CD4-positive, alpha-beta T cell treated with Interleukin-12 subunit alpha and Interleukin-12 subunit beta, for 1 hour (primary cell): ENCODE results near the gene QRICH1.

Experiments
- DNase-seq: peaks from one replicate; pipeline ENCODE4 v3.0.0-alpha.2; 2020

The QRICH1 gene, protein sequence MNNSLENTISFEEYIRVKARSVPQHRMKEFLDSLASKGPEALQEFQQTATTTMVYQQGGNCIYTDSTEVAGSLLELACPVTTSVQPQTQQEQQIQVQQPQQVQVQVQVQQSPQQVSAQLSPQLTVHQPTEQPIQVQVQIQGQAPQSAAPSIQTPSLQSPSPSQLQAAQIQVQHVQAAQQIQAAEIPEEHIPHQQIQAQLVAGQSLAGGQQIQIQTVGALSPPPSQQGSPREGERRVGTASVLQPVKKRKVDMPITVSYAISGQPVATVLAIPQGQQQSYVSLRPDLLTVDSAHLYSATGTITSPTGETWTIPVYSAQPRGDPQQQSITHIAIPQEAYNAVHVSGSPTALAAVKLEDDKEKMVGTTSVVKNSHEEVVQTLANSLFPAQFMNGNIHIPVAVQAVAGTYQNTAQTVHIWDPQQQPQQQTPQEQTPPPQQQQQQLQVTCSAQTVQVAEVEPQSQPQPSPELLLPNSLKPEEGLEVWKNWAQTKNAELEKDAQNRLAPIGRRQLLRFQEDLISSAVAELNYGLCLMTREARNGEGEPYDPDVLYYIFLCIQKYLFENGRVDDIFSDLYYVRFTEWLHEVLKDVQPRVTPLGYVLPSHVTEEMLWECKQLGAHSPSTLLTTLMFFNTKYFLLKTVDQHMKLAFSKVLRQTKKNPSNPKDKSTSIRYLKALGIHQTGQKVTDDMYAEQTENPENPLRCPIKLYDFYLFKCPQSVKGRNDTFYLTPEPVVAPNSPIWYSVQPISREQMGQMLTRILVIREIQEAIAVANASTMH

DNA sequence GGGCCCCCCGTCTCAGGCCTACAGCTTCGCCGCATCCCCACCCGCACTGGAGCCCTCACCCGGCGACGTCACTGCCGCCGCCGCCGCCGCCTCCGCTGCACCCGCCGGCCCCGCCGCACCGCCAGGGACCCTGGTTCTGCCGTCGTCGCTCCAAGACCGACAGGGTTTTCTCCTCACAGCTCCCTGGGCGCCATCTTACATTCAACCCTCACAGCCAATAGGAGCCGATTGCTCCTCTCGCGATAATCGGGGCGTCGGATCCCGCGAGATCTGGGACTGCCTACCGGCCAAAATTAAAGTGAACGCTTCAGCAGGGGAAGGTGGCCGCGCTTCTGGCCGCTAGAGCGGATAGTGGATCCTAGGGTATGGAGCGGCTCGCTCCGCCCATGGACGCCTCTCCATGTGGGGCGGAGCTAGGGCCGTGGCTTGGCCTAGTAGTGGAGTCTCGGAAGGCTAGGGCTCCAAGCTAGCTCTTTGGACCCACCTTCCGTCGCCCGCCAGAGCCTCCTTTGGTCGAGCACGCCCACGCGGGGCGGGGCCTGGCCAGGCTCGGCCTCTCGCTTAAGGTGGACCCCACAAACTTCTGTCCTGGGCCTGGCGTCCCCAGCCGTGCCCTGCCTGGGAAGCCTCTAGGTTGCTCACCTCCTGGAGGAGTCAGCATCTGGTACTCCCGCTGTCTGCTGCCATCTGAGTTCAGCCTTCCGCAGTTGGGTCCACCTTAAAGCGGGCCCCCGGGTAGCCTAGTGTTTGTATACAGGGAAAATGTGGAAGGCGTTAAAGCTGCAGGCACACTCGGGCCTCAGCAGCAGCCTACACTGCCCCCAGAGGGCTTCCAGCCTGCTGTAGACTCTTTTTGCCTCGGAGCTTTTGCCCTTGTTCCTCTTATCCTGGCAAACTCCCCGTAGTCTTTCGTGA is at the start of gene QRICH1:
TSS of gene QRICH1 (minus strand) at position 219 of the 915 bp plus-strand sequence. CDS start 17,054 bp downstream, outside the sequence.
- peak; percentile 97 for DNase-seq

DNA sequence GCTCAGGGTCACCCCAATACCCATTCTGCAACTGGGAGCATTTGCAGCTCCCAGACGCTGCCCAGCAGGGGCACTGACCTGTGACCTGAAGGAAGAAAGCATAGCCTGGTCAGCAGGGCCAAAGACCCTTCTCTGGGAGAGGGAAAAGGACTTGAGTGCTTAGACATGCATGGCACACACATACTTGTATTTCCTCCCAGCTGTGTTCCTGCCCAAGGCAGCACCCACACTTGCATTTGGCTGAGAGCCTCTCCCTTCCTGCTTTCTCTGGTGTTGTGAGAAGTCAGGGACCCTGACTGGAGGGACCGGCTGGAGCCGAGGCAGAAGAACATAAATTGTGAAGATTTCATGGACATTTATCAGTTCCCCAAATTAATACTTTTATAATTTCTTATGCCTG is 46.2 kb upstream of the QRICH1 start:
- DNase-seq, result no peak

DNA sequence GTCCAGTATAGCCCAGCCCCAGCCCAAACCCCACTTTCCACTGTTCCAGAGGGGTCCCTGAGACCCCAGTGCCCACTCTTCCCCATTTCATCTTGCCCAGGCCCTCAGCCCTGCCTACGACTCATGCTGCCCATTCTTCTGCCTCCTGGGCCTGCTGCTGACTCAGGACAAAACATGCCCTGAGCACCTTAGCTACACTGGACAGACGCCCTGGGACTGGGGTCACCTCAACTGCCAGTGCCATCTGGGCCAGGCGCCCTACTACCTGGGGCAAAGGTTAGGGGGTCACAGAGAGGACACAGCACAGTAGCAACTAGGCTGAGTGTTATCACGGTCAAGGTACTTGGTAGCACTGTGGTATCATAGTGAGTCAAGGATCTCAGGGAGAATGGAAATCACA is 41.6 kb upstream of the QRICH1 start:
- no peak for DNase-seq

DNA sequence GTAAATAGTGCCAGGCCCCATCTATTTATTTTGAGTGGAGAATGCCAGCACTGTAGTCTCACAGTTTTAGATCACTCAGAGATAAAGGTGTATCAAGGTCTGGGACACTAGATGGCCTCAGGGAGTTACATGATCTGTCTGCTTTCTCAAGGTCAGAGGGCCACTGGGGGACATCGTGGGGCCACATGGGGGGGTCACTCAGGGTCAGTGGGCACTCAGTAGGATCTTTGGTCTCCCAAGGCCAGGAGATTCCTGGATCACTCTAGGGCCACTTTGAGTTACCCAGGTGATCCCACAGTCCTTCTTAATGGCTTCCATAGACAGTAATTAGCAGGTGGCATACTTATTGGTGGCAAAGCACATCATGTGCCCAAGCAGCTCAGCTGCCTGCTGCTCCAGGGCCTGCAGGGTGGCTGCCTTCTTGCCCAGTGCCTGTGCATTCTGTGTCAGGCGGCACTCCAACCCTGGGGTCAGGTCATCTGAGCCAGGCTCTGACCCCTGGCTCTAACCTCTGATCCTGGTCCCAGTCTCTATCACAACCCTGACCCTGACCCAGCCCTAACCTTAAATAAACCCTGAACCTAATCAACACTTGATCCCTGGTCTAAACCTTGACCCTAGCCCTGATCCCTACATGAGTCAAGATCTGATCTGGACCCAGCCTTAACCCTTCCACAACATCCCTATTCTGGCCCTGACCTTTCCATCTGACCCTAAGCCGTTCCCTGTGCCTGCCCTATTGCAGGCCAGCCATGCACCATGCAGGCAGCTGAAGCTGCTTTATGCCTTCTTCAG is 40.8 kb upstream of the QRICH1 start:
- no peak for DNase-seq

DNA sequence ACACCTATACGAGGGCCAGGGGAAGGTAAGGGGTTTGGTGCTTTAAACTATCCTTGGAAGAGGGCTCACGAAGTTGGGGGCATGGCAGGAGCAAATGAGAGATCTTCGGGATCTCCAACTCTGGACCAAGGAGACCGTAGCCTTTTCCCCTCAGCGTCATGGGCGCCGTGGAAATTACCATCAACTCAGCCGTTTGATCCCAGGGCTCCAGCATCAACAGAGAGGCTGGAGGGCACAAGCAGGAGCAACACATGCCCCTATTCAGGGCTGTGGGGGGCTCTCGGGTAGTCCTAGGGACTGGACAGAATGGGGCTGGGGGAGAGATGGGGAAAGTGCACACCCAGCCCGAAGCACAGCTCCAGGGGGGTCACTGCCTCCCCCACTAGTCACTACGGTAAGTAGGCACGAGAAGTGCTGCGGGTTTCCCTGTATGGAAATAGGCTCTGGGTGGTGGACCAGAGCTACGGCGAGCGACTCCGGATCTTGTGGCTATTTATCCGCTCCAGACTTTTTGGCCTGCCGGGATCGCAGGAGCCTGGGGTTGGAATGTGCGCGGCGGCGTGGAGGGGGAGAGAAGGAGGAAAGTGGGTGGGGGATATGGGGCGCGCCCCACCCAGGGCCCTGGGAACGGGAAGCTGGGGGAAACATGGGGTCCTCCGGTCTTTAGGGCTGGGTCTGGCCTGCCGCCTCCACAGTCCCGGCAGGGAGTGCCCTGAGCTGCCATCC is 39.5 kb upstream of the QRICH1 start:
- DNase-seq, result no peak

DNA sequence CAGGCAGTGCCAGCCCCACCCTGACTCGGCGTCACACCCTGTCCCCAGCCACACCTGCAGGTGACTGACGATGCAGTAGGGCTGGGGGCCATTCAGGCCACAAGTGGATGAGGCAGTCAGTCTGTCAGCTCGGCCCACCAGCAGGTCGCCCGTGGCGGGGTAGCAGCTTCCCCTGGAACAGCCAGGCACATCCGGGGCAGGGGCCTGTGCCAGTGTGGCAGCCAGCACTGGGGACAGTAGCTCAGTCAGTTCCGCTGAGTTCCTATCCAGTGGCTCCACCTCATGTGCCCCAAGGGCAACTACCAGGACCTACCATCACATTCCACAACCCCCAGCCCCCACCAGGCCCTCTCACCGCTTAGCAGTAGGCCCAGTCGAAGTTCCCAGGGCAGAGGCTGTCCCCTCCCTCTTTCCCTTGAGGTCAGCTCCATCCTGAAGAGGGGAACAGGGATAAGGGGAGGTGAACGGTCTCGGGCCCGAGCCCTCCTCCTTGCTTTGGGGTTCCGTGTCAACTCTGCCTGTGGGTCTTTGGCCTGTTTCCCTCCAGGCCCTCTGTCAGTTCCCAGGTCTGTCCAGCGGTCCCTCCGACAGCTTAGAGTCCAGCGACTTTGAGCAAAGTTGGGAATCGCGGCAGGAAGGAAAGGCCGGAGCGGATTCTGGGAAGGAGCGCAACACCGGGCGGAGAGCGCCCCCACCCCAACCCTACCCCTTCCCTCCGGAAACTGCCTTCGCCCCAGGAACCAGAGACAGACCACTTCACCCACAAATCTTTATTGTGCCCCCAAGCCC is 38.8 kb upstream of the QRICH1 start, which contains the start of gene LAMB2:
TSS of gene LAMB2 (minus strand) at position 614 of the 789 bp plus-strand sequence. CDS start at position 431, 183 bp downstream.
- no peak for DNase-seq

DNA sequence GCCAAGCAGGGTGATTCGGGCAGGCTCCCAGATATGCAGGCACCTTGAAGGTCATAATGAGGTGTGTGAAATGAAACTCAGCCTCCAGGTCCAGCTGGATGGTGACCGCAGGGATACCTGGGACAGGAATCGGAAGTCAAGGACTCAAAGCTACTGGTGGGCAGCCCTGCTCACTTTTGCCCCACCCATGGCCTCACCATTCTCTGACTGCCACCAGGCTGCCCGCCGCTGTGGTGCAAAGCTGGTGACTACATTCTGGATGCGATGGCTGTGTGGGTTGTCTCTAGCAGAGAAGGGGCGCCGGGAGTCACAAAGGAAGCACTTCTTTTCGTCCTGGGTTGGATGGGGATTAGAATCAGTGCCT is 38.2 kb upstream of the QRICH1 start:
- no peak for DNase-seq

DNA sequence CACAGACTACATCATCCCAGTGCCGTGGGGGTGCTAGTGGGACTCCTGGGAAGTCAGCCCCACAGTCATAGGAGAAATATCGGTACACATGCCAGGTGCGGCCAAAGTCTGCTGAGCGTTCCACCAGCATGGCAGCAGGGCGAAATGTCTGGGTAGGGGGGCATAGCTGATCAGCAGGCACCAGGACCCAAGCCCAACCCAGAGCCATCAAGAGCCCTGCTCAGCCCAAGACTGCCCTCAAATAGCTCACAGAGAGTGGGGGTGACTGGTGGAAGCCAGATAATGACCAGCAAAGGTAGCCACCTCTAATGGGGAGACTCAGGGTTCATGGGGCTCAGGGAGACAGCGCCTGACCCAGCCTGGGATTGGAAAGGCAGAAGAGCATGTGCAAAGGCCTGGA is 37.7 kb upstream of the QRICH1 start:
- no peak for DNase-seq

DNA sequence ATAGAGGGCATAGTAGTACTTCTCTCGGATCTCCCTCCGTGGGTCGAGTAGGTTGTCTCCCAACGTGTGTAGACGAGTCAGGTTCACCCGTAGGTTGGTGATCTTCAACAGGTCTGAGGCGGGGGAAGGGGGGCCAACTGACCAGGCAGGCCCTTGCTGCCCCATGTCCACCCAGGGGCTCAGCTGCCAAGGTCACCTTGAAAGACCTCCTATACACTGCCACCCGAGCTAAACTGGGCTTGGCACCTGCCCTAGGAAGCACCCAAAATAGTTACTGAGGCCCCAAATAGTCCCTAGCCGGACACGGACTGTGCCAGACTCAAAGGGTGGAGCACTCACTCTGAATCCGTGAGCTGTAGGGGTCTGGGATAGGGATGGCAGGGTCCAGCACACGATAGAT is 37.2 kb upstream of the QRICH1 start:
- no peak for DNase-seq

DNA sequence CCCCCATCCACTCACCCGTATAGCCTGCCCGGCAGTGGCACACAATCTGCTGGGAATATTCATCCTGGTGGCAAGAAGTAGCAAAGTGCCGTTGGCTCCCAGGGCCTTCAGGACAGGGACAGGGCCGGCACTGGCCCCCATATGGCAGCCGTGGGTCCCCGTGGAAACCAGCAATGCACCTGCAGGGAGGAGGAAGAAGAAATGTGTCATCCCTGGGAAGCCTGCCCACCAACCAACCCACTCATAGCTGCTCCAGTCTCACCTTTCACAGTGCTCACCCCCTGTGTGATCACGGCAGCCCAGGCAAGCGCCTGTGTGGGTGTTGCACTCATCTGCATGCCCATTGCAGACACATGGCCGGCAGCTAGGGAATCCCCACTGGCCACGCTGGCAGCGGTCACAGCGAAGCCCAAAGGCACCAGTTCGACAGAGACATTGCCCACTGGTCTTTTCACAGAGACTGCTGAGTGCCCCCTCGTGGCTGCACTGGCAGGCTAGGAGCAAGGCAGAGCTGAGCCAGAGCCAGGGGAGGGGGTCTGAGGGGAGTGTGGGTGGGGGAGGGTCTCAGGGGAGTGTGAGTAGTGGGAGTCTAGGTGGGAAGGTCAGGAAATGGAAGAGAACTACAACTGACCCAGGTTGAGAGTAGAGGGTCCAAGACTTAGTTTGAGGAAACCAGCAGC is 31.3 kb upstream of the QRICH1 start:
- DNase-seq, result no peak

DNA sequence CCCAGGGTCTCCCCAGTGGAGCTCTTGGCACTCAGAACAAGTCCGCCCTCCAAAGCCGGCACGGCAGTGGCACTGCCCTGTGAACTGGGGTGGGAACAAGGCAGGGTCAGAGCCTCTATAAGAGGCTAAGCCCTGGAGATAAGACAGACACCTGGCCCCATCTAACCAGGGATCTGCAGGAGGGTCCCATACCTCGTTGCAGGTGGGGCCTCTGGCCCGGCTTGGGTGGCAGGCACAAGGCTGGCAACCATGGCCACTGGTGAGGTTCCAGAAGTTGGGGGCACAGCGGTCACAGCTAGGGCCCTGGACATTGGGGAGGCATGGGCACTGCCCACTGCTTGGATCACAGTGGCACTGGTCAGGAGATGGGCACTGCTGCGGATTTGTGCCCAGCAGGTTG is 30.3 kb upstream of the QRICH1 start:
- DNase-seq, result no peak

DNA sequence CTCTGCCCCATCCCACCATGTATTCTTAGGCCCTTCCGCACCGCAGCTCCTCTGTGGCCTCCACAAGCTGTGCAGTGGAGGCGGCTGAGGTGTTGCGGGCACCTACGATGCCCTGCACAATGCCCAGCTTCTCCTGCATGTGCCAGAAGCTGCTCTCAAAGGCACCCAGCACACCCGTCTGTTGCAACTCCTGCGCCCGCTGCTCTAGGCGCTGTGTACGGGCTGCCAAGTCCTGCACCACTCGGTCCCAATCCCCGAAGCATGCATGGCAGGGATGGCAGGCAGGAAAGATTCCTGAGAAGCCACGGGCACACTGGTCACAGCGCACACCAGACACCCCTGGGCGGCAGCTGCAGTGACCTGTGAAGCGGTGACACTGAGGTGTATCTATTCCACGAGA is 29.8 kb upstream of the QRICH1 start:
- no peak for DNase-seq

DNA sequence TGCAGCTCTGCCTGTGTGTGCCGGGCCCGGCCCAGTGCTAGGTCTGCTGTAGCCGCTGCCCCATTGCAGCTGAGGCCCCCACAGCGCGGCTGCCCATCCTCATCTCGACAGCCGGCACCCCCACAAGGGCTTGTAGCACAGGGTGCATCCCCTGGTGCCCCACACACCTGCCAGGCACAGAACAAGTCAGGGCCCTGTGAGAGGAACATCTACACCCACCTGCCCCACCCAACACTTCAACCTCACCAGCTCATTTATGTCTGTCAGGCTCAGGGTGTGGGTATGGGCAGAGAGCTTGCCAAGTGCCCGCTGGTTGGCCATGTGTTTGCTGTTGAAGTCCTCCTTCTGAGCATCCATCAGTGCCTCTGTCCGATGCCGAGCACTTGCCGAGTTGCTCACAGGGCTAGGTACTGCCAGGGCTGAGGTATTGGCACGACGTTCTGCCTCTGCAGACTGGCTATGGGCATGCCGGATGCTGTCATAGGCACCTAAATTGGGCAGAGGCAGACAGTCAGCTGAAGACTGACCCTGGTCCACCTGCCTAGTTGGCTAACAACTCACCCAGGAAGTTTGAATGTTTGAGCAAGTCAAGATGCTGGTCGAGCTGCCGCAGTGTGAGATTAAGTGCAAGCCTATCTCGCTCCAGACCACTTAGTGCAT is 29.1 kb upstream of the QRICH1 start:
- no peak for DNase-seq

DNA sequence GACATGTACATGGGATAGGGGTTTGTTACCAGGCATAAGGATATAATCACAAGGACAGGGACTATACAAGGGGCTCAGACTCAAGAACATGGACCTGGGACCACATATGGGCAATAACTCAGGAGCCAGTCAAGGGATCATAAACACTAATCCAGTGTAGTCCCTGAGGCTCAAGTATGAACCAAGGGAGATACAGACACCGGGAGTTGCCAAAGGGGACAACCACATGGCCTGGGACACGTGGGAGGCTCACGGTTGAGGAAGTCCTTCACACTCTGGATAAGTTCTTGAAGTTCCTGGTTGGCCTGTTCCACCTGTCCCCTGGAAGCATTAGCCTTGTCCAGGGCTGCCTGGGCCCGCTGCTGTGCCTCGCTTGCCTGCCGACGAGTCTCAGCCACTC is 28.6 kb upstream of the QRICH1 start:
- DNase-seq, result no peak

DNA sequence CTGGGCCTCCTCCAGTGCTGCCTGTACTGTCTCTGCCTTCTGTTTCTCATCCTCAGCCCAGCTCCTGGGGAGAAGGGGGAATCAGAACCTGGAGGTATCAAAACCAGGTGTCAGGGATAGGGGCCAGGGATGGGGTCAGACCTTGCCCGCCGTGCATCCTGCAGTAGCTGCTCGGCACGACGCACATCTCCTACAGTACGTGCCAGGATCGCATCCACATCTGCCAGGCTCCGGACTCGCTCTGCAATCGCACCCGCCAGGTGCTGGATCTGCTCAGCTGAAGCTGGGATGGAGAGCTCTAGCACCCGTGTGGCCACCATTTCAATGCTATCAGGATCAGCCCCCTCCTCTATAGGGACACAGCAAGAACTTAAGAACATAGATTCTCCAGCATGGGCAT is 28.2 kb upstream of the QRICH1 start:
- no peak for DNase-seq

DNA sequence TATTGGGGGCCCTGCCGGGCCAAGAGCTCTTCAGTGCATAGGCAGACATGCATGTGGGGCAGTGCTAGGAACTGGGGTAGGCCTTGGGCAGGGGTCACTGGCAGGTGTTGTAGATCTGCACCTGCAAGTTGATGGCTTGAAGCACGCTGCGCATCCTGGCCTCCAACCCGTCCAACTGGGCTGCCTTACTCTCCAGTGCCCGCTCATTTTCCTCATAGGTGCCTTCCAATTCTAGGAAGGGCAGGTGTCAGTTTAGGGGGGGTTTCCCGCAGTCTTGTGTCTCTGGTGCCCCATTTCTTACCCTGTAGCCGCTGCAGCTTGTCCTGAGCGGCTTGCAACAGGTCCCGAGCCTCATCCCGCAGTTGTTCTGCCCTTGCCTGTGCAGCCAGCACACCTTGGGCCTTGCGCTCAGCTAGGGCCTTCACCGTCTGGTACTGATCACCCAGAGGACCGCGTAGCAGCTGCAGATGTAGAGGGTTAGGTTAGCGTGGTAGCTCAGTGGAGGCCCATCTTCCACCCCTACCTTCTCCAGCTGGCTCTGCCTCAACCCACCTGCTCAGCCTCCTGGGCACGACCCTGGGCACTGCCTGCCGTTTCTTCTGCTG is 27.4 kb upstream of the QRICH1 start:
- DNase-seq, result no peak

DNA sequence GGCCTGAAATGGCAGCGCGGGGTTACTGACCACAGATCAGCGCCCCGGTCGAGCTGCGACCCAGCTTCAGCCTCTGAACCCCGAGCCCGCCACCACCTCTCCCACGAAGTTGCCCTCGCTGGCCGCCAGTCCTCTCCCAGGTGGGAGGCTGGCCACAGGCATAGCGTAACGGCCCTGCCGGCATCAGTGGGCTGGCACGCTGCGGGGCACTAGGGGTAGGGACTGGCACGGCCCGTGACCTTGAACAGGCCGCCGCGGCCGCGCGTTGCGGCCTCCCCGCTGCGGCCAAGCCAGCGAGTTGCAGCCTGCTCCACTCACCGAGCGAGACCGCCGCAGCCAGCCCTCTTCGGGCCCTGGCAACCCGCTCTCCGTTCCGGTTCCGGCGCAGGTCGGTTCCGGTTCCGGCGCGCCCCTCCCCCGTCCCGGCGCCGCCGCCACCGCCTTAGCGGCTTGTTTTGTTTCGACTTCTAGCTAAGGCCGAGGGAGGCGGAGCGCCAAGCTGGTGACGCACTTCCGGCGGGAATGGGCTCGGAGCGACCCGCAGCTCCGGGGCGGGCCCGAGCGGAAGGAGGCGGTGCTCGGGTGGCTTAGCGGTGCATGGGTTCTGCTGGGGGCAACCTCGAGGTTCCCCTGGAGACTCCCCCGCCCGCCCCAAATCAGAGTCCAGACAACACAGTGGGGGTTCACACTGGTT is 26.7 kb upstream of the QRICH1 start, which contains the start of gene USP19:
TSS of gene USP19 (minus strand) at position 386 of the 694 bp plus-strand sequence. CDS start 1,678 bp downstream, outside the sequence.
- DNase-seq, result peak; percentile 96

DNA sequence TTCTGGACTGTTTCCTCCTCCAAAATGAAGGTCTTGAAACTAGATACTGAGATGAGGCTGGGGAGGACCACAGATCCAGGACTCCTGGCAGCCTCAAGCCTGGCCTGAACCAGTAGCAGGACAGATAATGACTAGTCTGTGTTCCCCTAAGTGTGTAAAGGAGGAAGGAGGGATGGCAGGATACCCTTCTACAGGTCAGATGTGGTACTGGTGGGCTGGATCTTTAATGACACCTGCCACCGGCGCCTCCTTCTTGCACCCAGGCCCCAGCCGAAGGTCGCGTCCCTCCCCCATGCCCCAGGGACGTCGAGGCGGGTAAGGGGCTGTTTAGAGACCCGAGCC is 26.2 kb upstream of the QRICH1 start:
- peak; percentile 19 for DNase-seq
